ENCODE measurements around the gene FAM83E.

- TF ChIP-seq CTCF (IDR thresholded peaks at IDR 0.05): no peak
- TF ChIP-seq POLR2A (IDR thresholded peaks at IDR 0.05; ENCODE audit: low read depth): no peak
- no peak for TF ChIP-seq EP300 (IDR thresholded peaks at IDR 0.05)
- TF ChIP-seq POLR2AphosphoS5 (IDR thresholded peaks at IDR 0.05): no peak
Observed at GRCh38 chr19:48606463-48607358, 8.2 kb downstream of the FAM83E start, which contains the start of gene SPACA4.
